GM18858 (cell line): Measurements from ENCODE around the gene RNF2.

Experiments
- ATAC-seq: cut with Tn5 transposase; IDR thresholded peaks from one replicate; pipeline ENCODE4 v1.9.1; 2021; ENCODE audit not compliant: unreplicated experiment

Gene RNF2

DNA sequence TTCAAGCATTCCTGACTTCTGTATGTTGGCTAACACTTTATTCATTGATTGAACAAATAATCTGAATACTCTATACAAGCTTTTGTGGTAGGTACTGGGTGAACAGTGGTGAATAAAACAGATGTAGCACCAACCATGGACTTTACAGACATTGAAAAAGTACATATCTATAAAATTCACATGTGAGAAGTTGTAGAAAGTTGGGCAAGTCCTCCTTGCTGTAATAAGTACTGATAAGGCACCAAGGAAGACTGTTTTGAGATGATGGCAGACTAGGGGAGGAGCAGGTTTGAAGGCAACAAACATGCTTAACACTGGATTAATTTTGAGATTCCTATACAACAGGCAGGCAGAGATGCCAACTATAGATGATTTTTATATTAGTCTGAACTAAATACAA, 42.4 kb downstream of the RNF2 start:
- ATAC-seq: no peak

DNA sequence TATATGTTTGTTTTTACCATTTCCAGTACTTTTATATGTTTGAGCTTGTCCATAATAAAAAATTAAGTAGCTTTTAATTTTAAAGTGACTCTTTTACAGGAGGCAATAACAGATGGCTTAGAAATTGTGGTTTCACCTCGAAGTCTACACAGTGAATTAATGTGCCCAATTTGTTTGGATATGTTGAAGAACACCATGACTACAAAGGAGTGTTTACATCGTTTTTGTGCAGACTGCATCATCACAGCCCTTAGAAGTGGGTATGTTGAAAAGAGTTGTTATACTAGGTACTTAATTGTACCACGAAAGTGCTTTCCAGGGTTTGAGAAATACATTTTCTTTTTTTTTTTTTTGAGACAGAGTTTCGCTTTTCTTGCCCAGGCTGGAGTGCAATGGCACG, 46.1 kb downstream of the RNF2 start:
- ATAC-seq: no peak

DNA sequence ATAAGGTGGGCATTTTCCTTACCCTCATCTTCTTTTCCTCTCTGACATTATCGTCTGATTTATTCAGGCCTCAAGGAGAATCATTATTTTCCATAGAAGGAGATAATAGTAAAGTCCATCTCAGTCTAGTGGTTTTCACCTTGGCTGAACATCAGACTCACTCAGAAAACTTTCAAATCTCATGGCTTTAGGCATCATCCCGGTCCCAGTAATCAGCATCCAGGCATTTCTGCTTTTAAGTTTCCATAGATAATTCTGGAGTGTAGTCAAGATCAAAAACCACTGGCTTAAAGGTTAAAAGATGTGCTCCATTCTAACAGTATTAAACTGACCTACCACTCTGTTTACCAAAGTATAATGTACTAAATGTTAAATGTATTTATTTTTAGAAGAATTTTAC, 49.4 kb downstream of the RNF2 start:
- ATAC-seq: no peak

DNA sequence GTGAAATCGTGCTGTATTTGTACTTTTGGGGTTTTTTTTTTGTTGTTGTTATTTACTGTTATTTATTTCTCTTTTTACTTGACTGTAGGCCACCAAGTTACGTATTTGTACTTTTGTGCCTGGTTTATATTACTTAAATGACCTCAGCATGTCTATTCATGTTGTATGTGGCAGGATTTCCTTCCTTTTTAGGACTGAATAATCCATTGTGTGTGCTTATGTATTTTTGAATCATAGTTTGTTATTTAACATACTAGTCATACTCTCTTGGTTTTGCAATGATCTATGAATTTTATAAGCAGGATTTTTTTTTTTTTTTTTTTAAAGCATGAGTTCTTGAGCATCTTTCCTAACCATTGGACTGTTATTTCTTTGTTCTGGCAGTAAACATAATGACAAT, 51.2 kb downstream of the RNF2 start:
- no peak for ATAC-seq

DNA sequence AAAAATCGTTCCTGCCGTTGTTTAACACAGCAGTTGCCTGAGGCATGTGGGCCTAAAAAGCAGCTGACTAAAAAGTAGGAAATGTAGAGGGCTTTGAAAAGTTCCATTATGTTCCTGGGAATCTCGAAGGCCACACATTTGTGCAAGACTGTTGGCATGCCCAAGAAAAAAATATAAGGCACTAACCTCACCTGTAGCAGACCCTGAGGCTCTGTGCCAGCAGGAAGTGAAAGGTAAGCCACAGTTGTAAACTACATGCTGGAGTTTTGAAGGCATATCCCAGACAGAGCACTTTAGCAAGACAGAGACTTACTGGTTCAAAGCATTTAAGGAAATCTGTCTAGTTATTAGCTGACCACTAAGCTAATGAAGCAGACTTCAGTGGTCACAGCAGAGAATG, 58.7 kb downstream of the RNF2 start:
- no peak for ATAC-seq

DNA sequence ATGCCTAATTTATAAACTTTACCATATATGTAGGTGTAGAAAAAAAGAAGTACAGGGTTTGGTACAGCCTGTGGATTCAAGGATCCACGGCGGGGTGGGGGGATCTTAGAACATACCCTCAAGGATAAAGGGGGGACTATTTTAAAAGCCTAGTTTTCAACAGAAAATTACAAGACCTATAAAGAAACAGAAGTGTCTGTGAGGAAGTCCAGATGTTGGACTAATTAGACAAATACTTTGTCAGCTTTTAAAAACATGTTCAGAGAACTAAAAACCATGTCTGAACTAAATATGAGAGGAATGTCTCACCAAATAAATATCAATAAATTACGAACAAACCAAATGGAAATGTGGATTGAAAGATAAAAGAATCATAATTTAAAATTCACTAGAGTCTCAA, 59.8 kb downstream of the RNF2 start:
- no peak for ATAC-seq

DNA sequence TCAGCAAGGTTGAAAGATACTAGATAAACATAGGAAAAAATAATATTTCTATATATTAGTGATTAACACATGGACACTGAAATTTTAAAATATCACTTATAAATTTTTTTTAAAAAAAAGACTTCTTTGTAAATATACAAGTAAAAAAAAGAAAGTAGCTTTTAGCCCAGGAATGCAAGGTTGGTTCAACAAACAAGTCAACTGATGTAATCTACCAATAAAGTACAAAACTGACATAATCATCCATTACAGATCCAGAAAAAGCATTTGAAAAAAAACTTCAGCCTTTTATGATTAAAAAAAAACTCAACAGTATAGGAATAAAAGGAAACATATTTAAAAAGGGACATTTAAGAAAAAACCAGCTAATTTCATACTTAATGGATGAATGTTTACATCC, 63.0 kb downstream of the RNF2 start:
- ATAC-seq: no peak

DNA sequence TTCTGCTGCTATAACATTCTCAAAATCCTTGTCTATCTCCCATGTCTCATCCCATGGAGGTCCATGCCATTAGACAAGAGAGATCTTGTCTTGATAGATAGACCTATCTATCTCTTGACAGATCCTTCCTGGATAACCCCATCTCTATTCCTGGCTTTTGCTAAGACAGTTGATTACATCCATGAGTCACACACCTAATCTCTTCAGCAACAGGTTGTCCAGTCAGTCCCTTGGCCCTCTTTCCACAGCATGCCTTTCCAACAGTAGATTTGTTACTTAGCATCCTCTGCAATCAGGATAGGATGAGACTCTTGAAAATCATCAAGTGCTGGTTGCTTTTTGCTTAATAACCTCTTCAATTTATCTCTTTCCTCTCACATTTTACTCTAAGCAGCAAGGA, 64.8 kb downstream of the RNF2 start:
- ATAC-seq: no peak

DNA sequence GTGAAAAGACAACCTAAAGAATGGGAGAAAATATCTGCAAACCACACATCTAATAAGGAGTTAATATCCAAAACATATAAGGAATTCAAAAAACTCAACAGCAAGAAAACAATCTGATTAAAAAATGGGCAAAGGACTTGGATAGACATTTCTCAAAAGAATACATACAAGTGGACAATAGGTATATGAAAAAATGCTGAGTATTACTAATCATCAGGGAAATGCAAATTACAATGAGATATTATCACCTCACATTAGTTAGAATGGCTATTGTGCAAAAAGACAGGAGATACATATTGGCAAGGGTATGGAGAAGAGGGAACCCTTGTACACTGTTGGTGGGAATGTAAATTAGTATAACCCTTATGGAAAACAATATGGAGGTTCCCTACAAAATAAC, 66.5 kb downstream of the RNF2 start:
- ATAC-seq: no peak

DNA sequence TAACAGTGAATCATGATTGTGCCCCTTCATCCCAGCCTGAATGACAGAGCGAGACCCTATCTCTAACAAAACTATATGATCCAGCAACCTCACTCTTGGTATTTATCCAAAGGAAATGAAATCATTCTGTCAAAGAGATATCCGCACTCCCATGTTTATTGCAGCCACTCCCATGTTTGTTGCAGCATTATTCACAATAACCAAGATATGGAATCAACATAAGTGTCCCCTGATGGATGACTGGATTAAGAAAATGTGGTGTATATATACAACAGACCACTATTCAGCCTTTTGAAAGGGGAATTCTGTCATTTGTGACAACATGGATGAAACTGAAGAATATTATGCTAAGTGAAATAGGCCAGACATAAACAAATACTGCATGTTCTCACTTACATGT, 67.0 kb downstream of the RNF2 start:
- no peak for ATAC-seq

DNA sequence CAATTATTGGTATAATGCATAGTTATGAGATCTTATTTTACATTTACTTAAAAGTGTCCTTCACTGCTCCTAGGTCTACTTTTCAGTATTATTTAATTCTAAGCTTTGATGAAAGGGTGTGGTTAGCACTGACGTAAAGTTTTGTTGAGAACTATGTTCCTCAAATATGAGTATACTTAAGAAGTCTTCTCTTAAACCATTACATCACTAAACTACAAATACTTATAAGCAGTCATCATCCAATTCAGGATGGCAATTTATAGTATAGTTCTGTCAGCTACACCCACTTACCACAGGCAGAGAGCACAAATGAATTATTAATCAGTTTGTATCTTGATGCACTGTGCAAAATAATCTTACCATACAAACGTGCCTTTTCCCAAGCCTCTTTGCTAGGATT, 84.3 kb downstream of the RNF2 start:
- no peak for ATAC-seq

DNA sequence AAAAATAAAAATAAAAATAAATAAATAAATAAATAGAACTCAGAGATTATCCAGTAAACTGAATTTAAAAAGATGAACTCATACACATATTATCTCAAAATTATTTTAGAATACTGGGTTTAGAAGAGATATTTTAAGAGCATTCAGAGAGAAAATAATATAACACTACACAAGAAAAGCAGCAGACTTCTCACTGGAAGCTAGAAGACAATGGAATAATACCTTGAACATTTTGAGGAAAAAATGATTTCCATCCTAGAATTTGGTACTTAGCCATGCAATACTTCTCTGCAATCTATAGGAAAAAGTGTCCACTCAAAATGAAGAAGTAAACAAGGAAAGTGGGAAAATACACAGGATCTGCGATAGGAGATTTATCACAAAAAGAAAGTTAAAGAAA, 87.2 kb downstream of the RNF2 start:
- no peak for ATAC-seq

DNA sequence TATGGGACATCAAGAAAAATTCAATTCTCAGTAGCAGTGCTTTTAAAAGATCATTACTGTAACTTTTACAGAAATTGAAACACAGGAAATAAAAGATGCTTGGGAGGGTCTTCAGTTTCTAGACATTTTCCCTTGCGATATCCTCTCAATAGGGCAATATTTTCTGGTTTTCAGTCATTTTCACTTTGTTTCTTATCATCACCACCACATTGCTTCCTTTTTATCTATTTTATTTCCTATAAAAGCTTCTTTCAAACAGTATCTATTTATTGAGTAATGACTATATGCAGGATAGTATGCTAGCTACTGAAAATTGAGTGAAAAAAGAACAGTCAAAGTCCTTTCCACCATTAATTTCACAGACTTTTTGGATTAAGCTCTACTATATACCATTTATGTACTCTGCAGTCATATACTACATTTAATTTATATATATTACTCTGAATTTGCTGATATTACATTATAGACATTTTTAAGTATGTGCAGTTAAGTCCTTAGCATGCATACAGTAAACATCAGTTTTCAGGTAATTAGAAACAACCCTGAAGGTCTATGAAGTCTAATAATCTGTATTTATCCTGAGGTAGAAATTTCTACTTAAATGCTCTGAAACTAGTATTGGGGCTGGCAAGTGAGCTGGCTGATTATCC, 92.7 kb downstream of the RNF2 start:
- no peak for ATAC-seq

DNA sequence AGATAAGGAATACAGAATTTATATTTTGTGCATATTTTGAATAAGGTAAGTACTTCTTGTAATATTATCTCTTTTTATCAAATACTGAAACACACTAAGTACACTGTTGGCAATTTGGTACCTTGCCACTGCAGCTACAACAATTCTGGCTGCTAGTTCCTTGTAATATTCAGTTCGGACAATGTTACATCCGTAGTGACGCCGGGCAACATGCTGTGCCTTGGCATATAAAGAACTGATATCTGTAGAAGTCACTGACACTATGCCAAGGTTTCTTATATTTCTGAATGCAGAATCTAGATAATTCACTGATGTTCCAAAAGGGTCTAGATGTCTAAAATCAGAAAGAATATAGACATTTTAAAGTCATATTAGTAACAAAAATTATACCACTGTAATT, 93.9 kb downstream of the RNF2 start:
- no peak for ATAC-seq

DNA sequence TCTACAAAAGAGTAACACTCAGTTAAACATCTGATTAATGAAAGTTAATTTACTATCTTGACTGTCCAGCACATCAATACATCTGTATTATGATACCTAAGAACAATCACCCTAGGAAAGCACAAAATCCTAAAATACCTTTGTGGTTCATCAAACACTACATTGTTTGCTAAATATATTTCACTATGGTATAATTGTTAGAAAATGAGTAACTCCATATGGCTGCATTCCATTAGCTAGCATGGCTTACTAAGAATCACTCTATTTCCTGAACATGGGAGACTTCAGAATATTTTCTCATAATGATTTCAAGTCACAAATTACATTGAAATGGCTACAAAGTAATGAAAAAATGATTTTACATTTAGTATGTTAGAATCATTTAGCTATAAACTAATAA, 98.9 kb downstream of the RNF2 start:
- no peak for ATAC-seq

DNA sequence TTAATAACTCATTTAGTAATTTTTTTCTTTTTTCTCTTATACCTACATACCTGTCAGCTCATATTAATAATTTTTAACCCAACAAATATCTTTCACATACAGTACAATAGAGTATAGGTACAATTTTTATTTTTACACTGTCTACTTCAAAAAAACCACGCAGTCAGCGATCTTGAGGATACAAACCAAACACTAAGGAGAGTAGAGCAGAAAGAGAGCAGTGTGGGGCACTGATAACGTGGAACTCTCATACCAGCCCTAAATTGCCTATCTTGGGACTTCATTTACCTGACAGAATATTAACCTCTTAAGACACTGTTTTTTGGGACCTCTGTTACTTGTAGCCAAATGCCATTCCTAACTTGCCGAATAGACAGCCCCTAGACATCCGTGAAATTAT, 105.9 kb downstream of the RNF2 start:
- ATAC-seq: no peak
